NCI-H146 (cell line): Measurements from ENCODE around the gene CREB3.

ENCODE experiments used
- DNase-seq: peaks from one replicate; lab custom pipeline; 2025; lab: John Stamatoyannopoulos, UW

The CREB3 gene

DNA sequence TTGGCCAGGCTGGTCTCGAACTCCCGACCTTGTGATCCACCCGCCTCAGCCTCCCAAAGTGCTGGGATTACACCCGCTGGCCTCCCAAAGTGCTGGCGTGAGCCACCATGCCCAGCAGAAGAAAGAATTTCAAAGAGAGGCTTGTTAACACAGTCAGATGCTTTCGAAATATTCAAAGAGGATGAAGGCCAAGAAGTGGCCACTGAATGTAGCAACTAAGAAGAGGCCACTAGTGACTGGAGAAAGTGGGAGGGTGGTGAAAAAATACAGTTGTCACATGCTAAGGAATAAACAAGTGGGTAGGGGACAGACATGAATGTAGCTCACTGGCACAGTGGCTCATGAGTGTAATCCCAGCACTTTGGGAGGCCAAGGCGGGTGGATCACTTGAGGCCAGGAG, 29.8 kb upstream of the CREB3 start:
- no peak for DNase-seq

DNA sequence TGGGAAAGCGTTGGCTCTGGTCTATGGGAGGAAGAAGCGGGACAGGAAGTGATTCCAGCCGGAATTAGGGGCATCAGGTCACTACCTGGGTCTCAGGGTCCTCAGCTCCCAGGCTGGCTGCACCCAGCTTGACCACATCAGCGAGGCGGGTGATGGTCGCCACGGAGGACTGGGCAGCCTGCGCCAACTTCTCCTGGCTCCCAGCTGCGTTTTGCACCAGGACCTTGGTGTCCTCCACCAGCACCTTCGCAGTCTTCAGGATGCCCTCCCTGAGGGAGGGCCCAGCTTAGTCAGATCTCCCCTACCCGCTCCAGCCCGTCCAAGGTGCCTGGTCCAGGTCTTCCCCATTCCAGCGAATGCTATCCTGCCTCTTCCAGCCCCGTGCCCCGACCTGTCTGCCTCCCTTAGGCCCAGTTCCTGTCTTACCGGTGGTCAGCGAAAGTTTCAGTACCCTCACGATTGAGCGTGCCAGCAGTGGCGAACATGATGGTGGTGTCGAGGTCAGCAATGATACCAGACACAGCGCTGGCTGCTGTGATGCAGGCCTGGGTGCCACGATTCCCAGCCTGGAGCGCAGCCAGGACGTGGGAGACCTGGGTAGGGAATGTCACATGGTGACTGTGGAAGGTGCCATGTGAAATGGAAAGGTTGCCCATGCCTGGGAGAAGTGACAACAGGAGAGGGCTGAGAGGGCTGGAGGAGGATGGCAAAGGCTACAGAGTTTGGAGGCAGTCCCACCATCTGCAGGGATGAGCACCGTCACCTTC, 28.4 kb upstream of the CREB3 start:
- DNase-seq: no peak

DNA sequence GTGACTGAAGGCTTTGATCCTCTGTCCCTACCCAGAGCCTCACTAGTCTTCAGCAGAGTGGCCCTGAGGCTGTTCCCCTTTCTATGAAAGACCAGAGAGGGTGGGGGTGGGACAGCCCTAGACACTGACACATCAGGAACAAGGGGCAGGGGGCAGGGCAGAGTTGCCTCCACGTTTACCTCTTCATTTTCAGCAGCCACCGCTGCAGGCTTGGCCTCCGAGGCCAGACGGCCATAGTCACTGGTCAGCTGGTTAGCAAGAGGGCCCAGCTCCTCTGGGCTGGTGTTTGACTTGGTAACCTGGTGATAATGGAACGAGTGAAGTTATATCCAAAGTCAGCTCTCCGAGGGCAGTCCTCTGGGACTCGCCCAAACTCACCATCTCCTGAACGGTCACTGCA, 27.1 kb upstream of the CREB3 start:
- DNase-seq: no peak

DNA sequence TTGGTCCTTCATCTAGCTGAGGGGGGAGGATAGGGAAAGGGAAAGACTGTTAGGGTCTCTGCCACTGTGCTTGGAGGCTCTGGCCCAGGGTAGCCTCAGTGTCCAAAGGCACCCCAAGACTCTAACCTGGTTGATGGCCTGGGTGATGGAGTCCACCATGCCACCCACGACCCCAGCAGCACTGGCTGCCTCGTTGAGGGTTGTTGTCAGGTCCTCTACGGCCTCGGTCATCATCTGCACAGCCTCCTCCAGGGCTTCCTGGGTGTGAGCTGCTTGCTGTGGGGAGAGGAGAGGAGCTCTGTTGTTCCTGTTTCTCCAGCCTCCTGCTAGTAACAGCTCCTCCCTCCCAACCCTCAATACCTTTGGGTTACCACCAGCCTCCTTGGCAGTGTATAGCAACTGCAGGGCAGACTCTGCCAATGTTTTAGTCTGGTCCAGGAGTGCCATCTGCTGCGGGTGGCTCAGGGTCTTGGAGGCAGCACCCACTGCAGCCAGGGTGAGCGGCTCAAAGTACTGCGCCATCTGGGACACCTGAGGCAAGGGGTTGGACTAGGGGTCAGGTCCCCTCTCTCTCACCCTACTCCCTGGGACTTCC, 26.5 kb upstream of the CREB3 start:
- DNase-seq: no peak

DNA sequence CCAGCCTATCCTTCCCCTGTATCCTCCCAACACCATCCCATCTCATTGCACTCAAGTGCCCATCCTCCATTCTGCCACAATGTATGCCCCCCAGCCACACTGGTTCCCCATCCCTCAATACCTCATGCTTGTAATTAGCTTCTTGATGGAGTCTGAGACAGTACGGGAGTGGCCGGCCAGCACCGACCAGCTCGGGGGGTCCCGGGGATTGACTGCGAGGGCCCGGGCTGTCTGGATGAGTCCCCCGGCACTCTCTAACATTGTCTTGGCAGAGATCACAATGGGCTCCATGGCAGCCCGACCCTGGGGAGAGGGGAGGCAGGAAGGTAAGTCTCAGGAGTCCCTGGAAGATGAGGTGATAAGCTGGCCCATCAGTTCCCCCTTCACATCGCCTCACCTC, 25.5 kb upstream of the CREB3 start:
- DNase-seq: no peak

DNA sequence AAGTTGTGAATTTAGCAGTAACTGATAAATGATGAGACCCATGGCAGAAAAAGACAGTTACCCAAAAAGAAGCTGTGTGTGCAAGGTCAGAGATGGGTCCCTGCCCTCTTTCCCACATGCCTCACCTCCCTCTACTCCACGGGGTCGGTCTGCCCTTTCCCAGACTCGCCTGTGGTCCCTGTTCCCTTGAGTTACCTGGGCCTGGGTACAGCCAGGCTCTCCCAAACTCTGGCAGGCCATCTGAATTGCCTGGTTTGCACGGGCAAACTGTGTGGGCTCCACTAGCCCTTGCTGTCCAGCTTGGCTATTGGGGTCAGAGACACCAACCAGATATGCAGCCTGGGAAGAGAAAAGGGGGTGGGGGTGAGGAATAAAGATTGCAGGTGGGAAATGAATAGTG, 24.3 kb upstream of the CREB3 start:
- DNase-seq: no peak

DNA sequence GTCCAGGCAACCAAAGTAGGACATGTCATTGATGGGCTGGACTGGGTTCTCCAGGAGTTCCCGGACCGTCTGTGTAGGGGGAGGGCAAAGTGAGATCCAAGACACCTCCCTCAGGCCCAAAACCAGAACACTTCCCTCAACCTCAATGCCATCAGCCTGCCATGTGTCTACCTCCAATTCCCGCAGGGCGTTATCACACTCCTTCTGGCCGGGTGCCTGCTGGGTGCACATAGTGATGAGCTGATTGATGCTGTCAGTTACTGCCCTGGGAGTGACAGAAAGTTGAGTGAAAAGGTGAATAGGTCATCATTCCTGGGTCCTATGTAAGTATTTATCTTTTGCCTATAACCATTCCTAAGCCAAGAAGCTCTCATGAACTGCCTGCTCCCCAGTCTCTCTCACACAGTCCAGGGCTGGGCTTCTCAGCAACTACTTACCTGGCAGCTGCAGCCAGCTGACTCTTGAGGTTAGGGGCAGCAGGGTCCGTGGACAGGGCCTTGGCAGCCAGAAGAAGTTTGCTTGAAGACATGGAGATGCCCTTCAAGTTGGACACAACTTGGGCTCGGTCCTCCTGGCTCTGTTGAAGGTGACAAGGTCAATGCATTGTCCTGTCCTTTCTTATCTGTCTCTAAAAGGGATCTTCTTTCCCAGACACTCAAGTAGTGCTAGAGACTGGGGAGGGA, 21.5 kb upstream of the CREB3 start:
- no peak for DNase-seq

DNA sequence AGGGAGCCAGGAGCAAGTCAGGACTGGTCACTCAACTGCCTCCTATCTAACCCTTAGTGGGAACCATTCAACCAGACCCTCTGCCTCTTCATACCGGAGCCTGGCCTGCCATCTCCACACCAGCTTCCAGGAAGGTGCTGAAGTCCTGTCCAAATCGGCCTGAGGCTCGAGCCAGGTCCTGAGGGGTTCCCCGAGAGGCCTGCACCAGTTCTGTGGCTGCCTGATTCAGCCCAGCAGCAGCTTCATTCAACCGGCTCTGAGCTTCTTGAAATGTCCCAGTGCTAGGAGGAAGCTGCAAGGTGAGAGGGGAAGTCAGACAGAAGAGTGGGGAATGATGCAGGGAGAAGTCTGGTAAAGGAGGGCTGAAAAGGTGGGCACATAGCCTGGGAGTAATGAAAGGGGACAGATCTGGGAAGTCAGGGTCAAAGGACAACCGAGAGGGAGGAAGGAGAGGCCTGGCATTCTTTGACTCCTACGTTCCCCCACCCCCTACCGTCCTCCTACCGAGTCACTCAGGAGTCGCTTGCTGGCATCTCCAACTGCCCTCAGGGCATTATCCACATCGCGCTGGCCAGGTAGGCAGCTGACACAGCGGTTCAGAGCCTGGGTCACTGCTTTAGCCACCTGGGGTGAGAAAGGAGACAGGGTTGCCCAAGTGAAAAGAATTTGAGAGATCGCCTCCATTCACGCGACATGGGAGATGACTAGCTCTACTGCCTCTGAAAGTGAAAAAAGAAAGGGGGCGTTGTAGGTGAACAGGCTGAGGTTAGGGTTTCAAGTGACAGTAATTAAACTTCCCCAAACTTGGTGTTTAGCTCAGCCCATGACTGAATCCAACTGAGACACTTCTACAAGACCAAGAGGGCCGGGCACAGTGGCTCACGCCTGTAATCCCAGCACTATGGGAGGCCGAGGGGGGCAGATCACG, 20.7 kb upstream of the CREB3 start:
- no peak for DNase-seq

DNA sequence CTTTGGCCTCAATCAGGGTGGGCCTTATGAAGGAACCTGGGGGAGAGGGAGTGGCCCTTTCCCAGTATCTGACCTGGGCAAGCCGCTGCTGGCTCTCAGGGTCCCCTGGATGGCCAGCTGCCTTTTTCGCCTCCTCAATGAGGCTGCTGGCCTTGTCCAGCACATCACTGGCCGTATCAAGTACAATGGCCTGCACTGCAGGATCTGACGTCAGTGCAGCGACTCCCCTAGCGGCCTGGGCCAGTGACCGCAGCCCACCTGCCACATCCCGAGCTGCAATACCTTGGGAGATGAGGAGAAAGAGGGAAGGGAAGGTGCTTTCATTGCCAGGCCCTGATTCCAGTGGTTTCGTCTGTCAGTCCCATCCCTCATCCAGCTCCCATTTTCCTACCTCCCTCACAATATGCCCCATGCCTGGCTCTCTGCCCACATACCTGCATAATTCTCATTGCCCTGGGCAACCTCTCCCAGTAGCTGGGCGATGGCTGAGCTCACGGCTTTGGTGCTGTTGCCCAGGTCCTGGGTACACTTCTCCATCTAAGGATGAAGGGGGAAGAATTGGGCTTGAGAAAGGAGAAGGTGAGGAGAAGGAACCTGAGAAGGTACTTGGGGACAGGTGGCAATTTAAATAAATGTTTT, 19.6 kb upstream of the CREB3 start:
- DNase-seq: no peak

DNA sequence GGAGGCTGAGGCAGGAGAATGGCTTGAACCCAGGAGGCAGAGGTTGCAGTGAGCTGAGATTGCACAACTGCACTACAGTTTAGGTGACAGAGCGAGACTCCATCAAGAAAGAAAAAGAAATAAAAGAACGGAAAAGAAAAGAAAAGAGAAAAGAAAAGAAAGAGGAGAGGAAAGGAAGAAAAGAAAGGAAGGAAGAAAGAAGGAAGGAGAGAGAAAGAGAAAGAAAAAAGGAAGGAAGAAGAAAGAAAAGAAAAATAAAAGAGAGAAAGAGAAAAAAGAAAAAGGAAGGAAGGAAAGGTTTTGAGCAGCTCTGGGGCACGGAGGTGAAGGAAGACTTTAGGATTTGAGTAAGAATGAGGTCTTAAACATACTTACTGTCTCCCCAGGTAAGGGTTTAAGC, 18.9 kb upstream of the CREB3 start:
- no peak for DNase-seq

DNA sequence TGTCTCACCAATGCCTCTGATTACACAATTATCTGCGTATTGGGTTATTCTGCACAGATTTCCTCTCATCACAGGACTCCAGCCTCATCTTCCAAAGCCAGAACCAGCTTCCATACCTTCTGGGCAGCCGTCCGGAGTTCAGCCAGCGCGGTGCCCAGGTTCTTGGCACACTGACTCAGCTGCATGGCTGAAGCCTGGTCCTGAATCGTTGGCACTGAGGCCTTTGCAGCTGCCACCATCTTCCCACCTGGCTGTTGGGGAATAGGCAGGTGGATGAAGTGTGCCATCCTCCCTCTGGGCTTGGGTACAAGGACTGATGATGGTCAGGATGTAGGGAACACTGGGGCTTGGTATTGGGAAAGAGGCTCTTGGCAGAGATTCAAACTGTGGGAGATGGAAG, 18.3 kb upstream of the CREB3 start:
- no peak for DNase-seq

DNA sequence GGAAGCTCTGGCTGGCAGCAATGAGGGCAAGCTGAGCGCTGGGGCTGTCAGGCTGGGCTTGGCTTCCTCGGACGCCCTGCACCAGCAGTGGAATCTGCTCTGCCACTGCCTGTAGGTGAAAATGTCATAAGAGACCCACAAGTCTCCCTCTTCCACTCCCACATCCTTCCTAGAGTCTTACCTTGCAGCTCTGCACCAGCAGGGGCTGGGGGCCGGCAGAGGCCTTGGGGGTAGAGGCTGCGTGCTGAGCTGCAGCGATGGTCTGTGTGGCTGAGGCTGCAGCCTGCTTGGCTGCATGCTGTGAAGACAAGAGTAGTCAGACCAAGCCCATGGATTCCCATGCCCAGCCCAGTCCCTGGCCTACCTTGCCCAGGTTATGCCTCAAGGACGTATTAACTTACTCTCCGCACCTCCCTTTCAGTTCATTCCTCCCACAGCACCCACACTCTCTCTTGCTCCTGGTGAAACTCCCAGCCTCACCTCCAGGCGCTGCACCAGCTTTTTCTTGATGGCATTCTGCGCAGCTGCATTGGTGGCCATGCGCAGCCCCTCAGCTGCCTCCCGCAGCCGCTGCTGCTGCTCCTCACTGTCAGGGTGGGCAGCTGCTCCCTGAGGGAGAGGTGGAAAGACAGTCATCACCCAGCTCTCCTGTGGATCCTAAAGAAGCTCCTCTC, 17.8 kb upstream of the CREB3 start:
- DNase-seq: no peak

DNA sequence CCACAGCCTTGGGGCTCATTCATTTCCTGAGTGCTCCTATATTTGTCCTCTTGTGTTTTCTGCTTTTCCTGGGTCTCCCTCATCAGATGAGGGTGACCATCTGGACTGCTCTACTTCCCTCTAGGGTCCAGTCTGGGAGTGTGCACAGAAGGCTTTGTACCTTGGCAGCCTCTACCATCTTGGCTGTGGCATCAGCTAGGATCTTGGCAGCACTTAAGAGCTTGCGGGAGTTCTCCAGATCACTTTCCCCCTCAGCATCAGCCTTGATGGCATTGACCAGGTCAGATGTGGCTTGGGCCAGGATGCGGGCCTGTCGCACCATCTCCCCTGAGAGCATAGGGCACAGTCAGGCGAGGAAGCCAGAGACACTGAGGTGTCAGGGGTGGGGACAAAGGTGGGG, 16.2 kb upstream of the CREB3 start:
- DNase-seq: no peak

DNA sequence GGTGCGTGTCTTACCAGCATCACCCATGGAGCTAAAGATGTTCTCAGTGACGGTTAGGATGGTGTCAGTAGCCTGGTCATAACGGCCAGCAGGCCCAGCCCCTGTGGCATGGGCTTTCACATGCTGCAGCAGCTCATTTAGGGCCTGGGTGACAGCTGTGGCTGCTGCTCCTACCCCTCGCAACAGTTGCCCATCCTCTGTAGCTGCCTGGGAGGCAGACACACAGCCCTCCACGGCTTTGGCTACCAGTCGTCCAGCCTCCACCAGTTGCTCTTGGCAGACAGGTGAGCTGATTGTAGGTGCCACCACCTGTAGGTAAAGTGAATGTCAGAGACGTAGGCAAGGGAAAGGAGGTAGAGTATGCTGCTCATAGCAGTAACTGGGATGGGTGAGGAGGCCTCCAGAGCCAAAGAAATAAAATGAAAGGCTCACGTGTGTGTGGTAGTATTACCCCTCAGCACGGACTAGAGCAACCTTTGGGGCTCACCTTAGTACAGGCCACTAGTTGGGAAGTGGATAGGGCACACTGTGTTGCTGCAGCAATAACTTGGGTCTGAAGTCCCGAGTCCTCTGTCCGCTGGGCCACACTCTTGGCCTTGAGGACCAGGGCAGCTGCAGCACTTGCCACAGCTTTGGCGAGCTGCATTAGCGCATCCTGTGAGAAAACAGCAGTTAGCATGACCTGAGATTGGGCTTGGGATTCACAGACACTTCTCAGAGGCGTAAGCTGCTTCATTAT, 15.2 kb upstream of the CREB3 start:
- DNase-seq: no peak

DNA sequence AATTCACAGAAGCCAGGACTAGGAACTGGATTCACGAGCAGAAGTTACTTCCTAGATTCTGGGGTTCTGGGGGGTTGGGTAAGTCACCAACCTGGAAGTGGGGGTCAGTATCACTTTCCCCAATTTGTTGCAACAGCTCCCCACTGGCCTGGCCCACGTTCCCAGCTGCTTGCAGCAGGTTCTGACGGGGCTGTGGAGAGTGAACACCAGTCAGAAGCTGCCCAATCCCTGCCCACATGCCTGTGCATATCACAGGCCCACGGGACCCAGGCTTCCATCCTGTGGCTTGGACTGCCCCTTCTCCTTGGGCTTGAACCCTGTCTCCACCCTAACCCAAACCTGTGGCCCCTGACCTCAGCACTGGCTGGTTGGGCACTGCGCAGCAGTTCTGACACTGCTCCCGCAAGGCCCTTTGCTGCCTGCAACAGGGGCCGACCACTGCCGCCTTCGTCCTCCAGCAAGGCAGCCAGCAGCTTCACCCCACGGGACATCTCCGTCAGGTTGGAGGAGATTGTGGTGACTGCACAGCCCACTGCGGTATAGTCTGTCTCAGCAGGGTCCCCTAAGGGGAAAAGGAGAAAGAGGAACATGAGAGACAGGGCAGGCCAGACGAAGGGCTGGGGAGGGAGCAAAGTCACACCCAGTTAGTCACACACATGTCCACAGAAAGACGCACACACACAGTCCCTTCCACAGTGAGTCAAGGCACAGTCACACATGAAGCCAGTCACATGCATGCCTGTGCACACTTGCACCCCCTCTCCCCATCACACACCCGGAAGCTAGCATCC, 13.6 kb upstream of the CREB3 start:
- no peak for DNase-seq

DNA sequence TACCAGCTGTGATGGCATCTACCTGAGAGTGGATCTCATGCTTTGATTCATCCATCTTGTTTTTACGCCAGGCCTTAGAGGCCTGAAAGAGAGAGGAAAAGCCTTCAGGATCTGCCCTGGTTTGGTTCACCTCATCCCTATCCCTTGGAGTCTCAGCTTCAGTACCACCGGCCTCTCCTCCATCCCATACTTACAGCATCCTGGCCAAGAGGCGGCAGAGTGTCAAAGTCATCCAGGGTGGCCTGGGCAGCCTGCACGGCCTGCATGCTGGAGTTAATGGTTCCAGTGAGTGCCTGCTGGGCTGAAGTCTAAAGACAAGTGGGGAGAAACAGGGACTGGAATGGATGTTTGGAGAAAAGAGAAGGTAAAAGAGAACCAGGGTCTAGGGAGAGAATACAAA, 12.9 kb upstream of the CREB3 start:
- no peak for DNase-seq

DNA sequence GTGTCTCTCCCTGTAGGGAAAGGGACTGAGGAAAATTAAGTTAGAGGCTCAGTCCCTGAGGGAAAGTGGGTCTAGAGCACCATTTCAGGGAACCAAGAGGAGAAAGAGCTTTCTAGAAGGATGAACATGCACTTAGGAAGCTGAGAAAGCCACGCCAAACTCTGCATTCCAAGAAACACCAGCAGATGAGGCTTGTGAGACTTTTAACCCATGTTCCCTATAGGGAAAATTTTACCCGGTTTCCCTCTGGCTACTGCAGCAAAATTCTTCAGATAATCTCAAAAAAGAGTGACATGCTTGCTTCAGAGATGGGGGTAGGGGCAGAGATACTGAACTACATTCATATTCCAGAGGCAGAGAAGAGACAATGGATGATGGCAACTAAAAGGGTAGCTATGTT, 9.0 kb upstream of the CREB3 start:
- no peak for DNase-seq

DNA sequence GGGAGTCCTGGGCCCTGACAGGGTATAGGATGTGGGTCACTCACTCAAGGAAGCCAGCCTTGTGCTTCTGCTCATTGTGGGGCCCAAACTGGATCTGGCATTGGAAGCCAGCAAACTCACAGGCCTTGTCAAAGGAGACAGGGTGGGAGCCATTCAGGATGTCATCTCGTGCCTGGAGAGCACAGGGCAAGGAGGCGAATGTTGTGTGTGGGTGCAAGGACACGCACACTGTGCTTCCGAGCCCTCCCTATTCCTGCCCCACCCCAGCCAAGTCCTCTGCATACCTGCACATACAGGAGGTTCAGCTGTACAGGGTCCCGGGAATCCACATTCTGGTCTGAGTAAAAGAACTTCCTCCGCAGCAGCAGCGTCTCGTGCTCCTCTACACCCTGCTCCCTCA, 8.6 kb upstream of the CREB3 start:
- DNase-seq: no peak

DNA sequence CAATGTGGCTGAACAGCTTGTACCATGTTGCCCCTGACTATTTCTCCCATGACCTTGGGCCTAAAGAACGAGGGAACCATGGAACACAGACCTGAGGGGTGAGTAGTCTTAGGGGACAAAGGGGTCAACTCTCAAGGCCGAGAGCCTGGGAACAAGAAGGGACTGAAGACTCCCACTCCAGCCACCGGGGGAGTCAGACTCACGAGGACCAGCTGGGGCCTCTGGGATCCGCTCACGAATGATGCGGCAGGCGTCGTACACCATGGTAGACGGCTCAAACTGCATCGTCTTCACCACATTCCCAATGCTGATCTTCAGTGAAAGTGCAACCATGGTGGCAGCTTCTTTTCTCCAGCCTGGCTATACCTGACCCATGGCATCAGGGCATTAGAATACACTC, 7.1 kb upstream of the CREB3 start:
- DNase-seq: no peak

DNA sequence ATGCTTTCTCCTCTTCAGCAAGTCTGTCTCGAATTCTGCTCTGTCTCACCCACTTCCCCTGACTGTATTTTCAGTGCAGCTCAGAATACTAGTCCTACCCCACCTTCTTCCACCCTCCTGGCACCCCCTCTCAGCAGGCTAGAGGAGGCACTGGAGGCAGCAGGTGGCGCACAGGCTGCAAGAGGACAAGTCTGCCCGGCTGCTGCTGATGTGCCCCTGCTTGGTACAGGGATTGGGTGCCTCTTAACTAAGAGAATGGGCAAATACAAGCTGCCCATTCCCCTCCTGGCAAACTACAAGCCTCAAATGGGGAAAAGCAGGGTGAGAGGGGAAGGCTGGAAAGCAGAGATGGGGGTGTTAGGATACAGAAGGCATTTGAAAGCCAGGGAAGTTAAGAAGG, 5.5 kb upstream of the CREB3 start:
- no peak for DNase-seq
